Sigmoid colon (tissue), 7 donors: ENCODE measurements around the gene NHP2. TPM values are rescaled to one million over a fixed set of nuclear protein-coding genes. Genes with fewer than 3 reads are reported as not detected.

Experiments
- DNase-seq: peaks from one replicate; pipeline ENCODE4 v3.0.0-alpha.2; 2019
- H3K27ac ChIP-seq, 4 donors: fragments of 200-600 bp; sonication (generic); one replicate each; pipeline ENCODE4 v1.5.1; 2016 to 2019; ENCODE audit warnings: mild to moderate bottlenecking in 1 of 4
- H3K27me3 ChIP-seq, 3 donors: fragments of 200-600 bp; sonication (generic); one replicate each; pipeline ENCODE4 v1.5.1; 2019; ENCODE audit warnings: mild to moderate bottlenecking in 1 of 3
- H3K36me3 ChIP-seq, 4 donors: fragments of 200-600 bp; sonication (generic); one replicate each; pipeline ENCODE4 v1.5.1; 2016 to 2019
- H3K4me1 ChIP-seq, 4 donors: fragments of 200-600 bp; sonication (generic); one replicate each; pipeline ENCODE4 v1.5.1; 2017 to 2019
- H3K4me3 ChIP-seq, 4 donors: fragments of 200-600 bp; sonication (generic); one replicate each; pipeline ENCODE4 v1.5.1; 2017 to 2019; ENCODE audit warnings: mild to moderate bottlenecking in 2 of 4, moderate library complexity in 1 of 4
- H3K9me3 ChIP-seq, 4 donors: fragments of 200-600 bp in 3 of 4; sonication (generic) in 3 of 4; one replicate each; pipeline versions ENCODE4 v1.5.1 to v1.6.1; 2013 to 2019
- EP300 ChIP-seq, 4 donors: sonication (generic); formaldehyde crosslinking; IDR thresholded peaks; one replicate each; pipeline ENCODE4 v1.6.1; 2017; ENCODE audit warnings: antibody characterized with exemption in 4 of 4
- POLR2A ChIP-seq, 2 donors: fragments of 450-650 bp; IDR thresholded peaks; one replicate each; pipeline ENCODE4 v1.6.1; 2016; ENCODE audit warnings: antibody characterized with exemption in 2 of 2, mild to moderate bottlenecking in 2 of 2, moderate library complexity in 2 of 2
- POLR2AphosphoS5 ChIP-seq, 4 donors: sonication (generic); formaldehyde crosslinking; IDR thresholded peaks; one replicate each; pipeline ENCODE4 v1.6.1; 2017; ENCODE audit warnings: antibody characterized with exemption in 4 of 4
- WGBS, 2 donors: extraction: QIAGEN DNeasy Blood & Tissue Kit; methylation state at CpG; one replicate each; pipeline ENCODE4 v1.1.7; 2013; 5-methylcytosine and 5-hydroxymethylcytosine counted together
- intact Hi-C: fragments of 100-400 bp; cut with DNase I; formaldehyde crosslinking; loops from one replicate; pipeline ENCODE4 v1.15.1; 2023
- polyA plus RNA-seq, 3 donors: library from polyadenylated mRNA; stranded (reverse); fragments of 200-250 nt; gene quantifications; one replicate each; pipeline ENCODE4 v1.2.3, GENCODE V29; 2013
- total RNA-seq, 4 donors: library from RNA; depleted of rRNA; stranded (reverse); fragments of >200 nt; gene quantifications; one replicate each; pipeline ENCODE4 v1.1.0, GENCODE V29; 2016
- TF ChIP-seq, protein P1 (sequence below), 4 experiments: fragments of 450-650 bp in 3 of 4; fragments of 200-600 bp in 1 of 4; IDR thresholded peaks; one replicate each; pipeline ENCODE4 v1.5.1; 2016 to 2019; ENCODE audit warnings: antibody characterized with exemption in 4 of 4, mild to moderate bottlenecking in 3 of 4, moderate library complexity in 2 of 4
- donor health status: healthy with polysubstance abuse.
- donor health status: Bipolar disorder and iron deficiency.
- donor health status: healthy.

The NHP2 gene
- total and polyA plus RNA-seq, 7 donors, result 77.8 to 231 (median 165) TPM

DNA sequence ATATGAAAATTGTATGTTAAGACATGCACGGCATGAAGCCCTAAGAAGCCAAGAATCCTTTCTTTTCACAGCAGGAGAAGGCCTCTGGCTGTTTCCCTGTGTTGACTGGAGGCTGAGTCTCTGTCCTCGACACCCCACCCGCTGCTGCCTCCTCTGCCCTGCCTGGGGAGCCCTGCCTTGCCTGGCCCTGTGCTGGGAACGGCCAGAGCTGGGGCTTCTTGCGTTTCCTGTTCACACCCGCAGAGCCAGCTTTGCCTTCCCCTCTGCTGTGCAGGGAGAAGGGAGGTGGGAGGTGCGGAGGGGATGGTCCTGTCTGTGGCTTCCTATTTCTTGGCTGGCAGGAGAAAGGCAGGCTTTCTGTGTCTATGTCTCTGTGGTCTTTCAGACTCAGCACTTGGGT is 40.3 kb upstream of the NHP2 start:
- no peaks in the 10 kb centered on the region for H3K9me3 ChIP-seq
- no peak for DNase-seq
- no peaks in the 10 kb centered on the region for H3K4me1 ChIP-seq
- no peaks in the 10 kb centered on the region for H3K27me3 ChIP-seq
- H3K27ac ChIP-seq, result no peak overlapping the region
- intact Hi-C loops, result no loop called here
- TF ChIP-seq POLR2AphosphoS5 (IDR thresholded peaks at IDR 0.05) (no peak), EP300 (IDR thresholded peaks at IDR 0.05) (no peak), POLR2A (IDR thresholded peaks at IDR 0.05) (no peak)
- TF ChIP-seq, protein P1, sequence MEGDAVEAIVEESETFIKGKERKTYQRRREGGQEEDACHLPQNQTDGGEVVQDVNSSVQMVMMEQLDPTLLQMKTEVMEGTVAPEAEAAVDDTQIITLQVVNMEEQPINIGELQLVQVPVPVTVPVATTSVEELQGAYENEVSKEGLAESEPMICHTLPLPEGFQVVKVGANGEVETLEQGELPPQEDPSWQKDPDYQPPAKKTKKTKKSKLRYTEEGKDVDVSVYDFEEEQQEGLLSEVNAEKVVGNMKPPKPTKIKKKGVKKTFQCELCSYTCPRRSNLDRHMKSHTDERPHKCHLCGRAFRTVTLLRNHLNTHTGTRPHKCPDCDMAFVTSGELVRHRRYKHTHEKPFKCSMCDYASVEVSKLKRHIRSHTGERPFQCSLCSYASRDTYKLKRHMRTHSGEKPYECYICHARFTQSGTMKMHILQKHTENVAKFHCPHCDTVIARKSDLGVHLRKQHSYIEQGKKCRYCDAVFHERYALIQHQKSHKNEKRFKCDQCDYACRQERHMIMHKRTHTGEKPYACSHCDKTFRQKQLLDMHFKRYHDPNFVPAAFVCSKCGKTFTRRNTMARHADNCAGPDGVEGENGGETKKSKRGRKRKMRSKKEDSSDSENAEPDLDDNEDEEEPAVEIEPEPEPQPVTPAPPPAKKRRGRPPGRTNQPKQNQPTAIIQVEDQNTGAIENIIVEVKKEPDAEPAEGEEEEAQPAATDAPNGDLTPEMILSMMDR (IDR thresholded peaks at IDR 0.05), result no peak
- H3K4me3 ChIP-seq, result no peak overlapping the region
- no peaks in the 10 kb centered on the region for H3K36me3 ChIP-seq
- WGBS, 2 donors, result 31 to 58% methylated on average over 7 of the region's 7 CpGs

DNA sequence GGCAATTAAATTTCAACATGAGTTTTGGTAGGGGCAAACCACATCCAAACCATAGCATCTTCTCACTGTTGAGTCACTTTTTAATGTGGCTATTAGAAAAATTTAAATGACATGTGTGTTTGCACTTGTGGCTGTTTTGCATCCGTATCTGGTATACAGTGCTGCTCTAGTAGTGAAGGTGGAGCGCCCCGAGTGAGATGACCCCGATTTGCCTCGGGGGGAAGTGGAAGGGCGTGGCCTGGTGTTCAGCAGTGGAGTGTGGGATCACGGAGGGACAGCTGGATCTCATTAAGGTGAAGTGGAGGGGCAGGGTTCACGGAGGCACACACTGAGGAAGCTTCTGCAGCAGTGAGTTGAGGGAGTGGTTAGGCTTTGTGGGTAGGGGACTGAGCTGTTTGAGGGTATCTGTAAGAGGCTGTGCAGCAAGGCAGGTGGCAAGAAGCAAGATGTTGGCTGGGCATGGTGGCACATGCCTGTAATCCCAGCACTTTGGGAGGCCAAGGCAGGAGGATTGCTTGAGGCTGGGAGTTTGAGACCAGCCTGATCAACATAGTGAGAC is 39.6 kb upstream of the NHP2 start:
- H3K9me3 ChIP-seq, result no peaks in the 10 kb centered on the region
- intact Hi-C loops, result no loop called here
- no peaks in the 10 kb centered on the region for H3K36me3 ChIP-seq
- H3K4me1 ChIP-seq, result no peaks in the 10 kb centered on the region
- 63 to 79% methylated on average over 8 of the region's 8 CpGs for WGBS, 2 donors
- no peak for DNase-seq
- TF ChIP-seq POLR2A (IDR thresholded peaks at IDR 0.05) (no peak), POLR2AphosphoS5 (IDR thresholded peaks at IDR 0.05) (no peak), EP300 (IDR thresholded peaks at IDR 0.05) (no peak)
- TF ChIP-seq, protein P1 (IDR thresholded peaks at IDR 0.05), result no peak
- no peak overlapping the region for H3K27ac ChIP-seq
- H3K27me3 ChIP-seq, result no peaks in the 10 kb centered on the region
- H3K4me3 ChIP-seq, result no peak overlapping the region

DNA sequence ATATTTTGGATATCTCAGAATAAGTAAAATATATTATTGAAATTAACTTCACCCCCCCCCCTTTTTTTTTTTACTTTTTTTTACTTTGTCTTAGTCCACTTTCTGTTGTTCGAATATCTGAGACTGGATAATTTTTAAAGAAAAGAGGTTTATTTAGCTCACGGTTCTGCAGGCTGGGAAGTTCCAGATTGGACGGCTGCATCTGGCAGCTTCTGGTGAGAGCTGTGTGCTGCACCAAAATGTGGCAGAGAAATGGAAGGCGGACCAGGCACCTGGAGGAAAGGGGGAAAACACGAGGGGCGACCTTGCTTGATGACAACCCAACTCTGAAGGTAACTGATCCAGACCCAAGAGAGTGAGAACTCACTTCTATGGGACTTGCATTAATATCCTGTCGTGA is 39.1 kb upstream of the NHP2 start:
- H3K4me1 ChIP-seq, result no peaks in the 10 kb centered on the region

DNA sequence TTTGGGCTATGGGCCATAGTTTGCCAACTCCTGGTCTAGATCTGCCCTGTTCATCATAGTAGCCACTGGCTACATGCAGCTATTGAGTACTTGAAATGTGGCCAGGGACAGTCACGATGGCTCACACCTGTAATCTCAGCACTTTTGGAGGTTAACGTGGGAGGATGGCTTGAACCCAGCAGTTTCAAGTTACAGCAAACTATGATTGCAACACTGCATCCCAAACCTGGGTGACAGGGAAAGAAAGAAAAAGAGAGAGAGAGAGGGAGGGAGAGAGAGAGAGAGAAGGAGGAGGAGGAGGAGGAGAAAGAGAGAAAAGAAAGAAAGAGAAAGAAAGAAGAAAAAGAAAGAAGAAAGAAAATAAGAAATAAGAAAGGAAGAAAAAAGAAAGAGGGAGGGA is 38.6 kb upstream of the NHP2 start:
- H3K36me3 ChIP-seq, result no peaks in the 10 kb centered on the region
- H3K27me3 ChIP-seq, result no peaks in the 10 kb centered on the region
- H3K9me3 ChIP-seq, result no peaks in the 10 kb centered on the region
- TF ChIP-seq POLR2AphosphoS5 (IDR thresholded peaks at IDR 0.05) (no peak), EP300 (IDR thresholded peaks at IDR 0.05) (no peak), POLR2A (IDR thresholded peaks at IDR 0.05) (no peak)
- TF ChIP-seq, protein P1 (IDR thresholded peaks at IDR 0.05), result no peak
- intact Hi-C loops, result no loop called here
- H3K4me3 ChIP-seq, result no peak overlapping the region
- H3K27ac ChIP-seq, result no peak overlapping the region
- DNase-seq, result no peak
- H3K4me1 ChIP-seq, result no peaks in the 10 kb centered on the region
- WGBS, 2 donors, result 77 to 82% methylated on average over 2 of the region's 2 CpGs

More for the DNA sequence above, 39.1 kb upstream of the NHP2 start:
- H3K4me3 ChIP-seq, result no peak overlapping the region
- no peak for DNase-seq
- H3K9me3 ChIP-seq, result no peaks in the 10 kb centered on the region
- TF ChIP-seq POLR2AphosphoS5 (IDR thresholded peaks at IDR 0.05) (no peak), POLR2A (IDR thresholded peaks at IDR 0.05) (no peak), EP300 (IDR thresholded peaks at IDR 0.05) (no peak)
- TF ChIP-seq, protein P1 (IDR thresholded peaks at IDR 0.05), result no peak
- 95 to 96% methylated on average over 7 of the region's 7 CpGs for WGBS, 2 donors
- H3K36me3 ChIP-seq, result no peaks in the 10 kb centered on the region
- H3K27ac ChIP-seq, result no peak overlapping the region
- no peaks in the 10 kb centered on the region for H3K27me3 ChIP-seq
- intact Hi-C loops, result no loop called here

DNA sequence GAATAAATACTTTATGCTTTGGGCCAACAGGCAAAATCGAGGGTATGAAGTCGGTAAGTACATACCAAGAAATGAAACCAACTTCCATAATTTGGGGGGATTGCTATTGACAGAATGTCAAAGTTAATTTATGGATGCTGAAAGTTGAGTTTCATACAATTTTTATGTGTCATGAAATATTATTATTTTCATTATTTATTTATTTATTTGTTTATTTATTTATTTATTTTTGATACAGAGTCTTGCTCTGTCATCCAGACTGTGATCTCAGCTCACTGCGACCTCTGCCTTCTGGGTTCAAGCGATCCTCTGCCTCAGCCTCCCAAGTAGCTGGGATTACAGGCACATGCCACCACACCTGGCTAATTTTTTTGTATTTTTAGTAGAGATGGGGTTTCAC is 38.0 kb upstream of the NHP2 start:
- TF ChIP-seq POLR2A (IDR thresholded peaks at IDR 0.05) (no peak), EP300 (IDR thresholded peaks at IDR 0.05) (no peak), POLR2AphosphoS5 (IDR thresholded peaks at IDR 0.05) (no peak)
- TF ChIP-seq, protein P1 (IDR thresholded peaks at IDR 0.05), result no peak
- WGBS, 2 donors, result 71 to 85% methylated on average over 4 of the region's 4 CpGs
- Histone ChIP-seq H3K36me3 (no peaks in the 10 kb centered on the region), H3K27ac (no peak overlapping the region), H3K27me3 (no peaks in the 10 kb centered on the region), H3K4me3 (no peak overlapping the region), H3K4me1 (no peaks in the 10 kb centered on the region), H3K9me3 (no peaks in the 10 kb centered on the region)
- intact Hi-C loops, result no loop called here
- no peak for DNase-seq
